ENCODE results near the gene CLMN.

- TF ChIP-seq POLR2A (IDR thresholded peaks at IDR 0.05; ENCODE audit: low read depth, low read length) = no peak
- no peak for TF ChIP-seq CTCF (IDR thresholded peaks at IDR 0.05; ENCODE audit: extremely low read depth in 1 of 2, insufficient read depth in 1 of 2, low read depth in 1 of 2, low read length in 2 of 2)
- TF ChIP-seq MAX (IDR thresholded peaks at IDR 0.05; ENCODE audit: insufficient read depth, insufficient read length) = no peak
- no peak for TF ChIP-seq FOS (IDR thresholded peaks at IDR 0.05; ENCODE audit: borderline replicate concordance, insufficient read depth, low read length)
Measured at GRCh38 chr14:95331708-95332408, 12.2 kb upstream of the CLMN start.
